ENCODE measurements around the gene MFNG. TPM values are rescaled to one million over a fixed set of nuclear protein-coding genes. Genes with fewer than 3 reads are reported as not detected.

The MFNG gene
- total and polyA plus RNA-seq, 2 donors (not counting 1 experiment from before 2014, with no cell fraction given) = 95.9 to 125 TPM

GRCh38 chr22:37511395-37512104 lies 25.4 kb upstream of the MFNG start:
- H3K36me3 ChIP-seq (replicated peaks in 1 of 2; ENCODE audit: control extremely low read depth in 1 of 2, control insufficient read depth in 1 of 2, extremely low read depth in 1 of 2, insufficient read depth in 2 of 2, low read length in 1 of 2) = no peaks in the 10 kb centered on the region
- no peaks in the 10 kb centered on the region for H3K4me1 ChIP-seq (ENCODE audit: control insufficient read depth in 2 of 2, insufficient read depth in 2 of 2, low read length in 2 of 2)
- peaks cover 0 to 5% (median 0%) of the 10 kb centered on the region in 3 donors for H3K9me3 ChIP-seq (ENCODE audit: control extremely low read depth in 1 of 3, control insufficient read depth in 2 of 3, insufficient read depth in 1 of 3, low read length in 2 of 3)
- 100% methylated on average over 1 of the region's 6 CpGs for WGBS (ENCODE audit: insufficient coverage)
- POLR2A ChIA-PET = no interaction called here
- H4K20me1 ChIP-seq (ENCODE audit: control insufficient read depth, insufficient read depth, low read length, poor library complexity, severe bottlenecking) = no peaks in the 10 kb centered on the region
- H3K9me3 Mint-ChIP-seq (ENCODE audit: insufficient read depth) = no peaks in the 10 kb centered on the region
- ATAC-seq (ENCODE audit: low read depth) (no peak), DNase-seq (no peak)
- no peaks in the 10 kb centered on the region for H3K4me1 Mint-ChIP-seq
- no peak overlapping the region for H3K4me3 ChIP-seq (ENCODE audit: control extremely low read depth in 1 of 5, extremely low read depth in 1 of 5, insufficient read depth in 1 of 5, low read depth in 2 of 5, low read length in 4 of 5)
- no peak overlapping the region for H3K27ac ChIP-seq (ENCODE audit: low read length in 2 of 2)
- H3K27me3 Mint-ChIP-seq = peaks cover 18% of the 10 kb centered on the region
- H3K27me3 ChIP-seq (replicated peaks in 1 of 4; ENCODE audit: control extremely low read depth in 1 of 4, control insufficient read depth in 3 of 4, insufficient read depth in 4 of 4, low read length in 3 of 4) = peaks cover 0 to 14% (median 0%) of the 10 kb centered on the region in 4 experiments
- no peaks in the 10 kb centered on the region for H3K79me2 ChIP-seq (ENCODE audit: control insufficient read depth, insufficient read depth, low read length)
- CTCF ChIA-PET = interaction anchor here (0.9 kb wide), 1 partner anchor 39 kb away, joined by 3 read pairs; no protein-coding TSS in a partner anchor
- H3K9ac ChIP-seq (ENCODE audit: low read length) = no peak overlapping the region
- TF ChIP-seq EZH2 (IDR thresholded peaks at IDR 0.05; ENCODE audit: borderline replicate concordance, insufficient read depth, low read depth, low read length, poor library complexity, severe bottlenecking) (no peak), CTCF (IDR thresholded peaks at IDR 0.05) (no peak)
- intact Hi-C loops (cut with micrococcal nuclease) = no loop called here
- no peak overlapping the region for H3K4me2 ChIP-seq (replicated peaks; ENCODE audit: low read depth, low read length, poor library complexity, severe bottlenecking)
- H3K4me3 Mint-ChIP-seq = no peak overlapping the region
- H2AFZ ChIP-seq (ENCODE audit: insufficient read depth, low read depth, low read length, poor library complexity, severe bottlenecking) = no peak overlapping the region
- H3K27ac Mint-ChIP-seq = no peak overlapping the region

GRCh38 chr22:37510091-37510490 lies 23.9 kb upstream of the MFNG start:
- TF ChIP-seq EZH2 (IDR thresholded peaks at IDR 0.05; ENCODE audit: borderline replicate concordance, insufficient read depth, low read depth, low read length, poor library complexity, severe bottlenecking) = no peak
- no peak for TF ChIP-seq CTCF (IDR thresholded peaks at IDR 0.05)
- Mint-ChIP-seq H3K4me3 (no peak overlapping the region), H3K27ac (no peak overlapping the region), H3K9me3 (ENCODE audit: insufficient read depth) (no peaks in the 10 kb centered on the region), H3K4me1 (no peaks in the 10 kb centered on the region), H3K27me3 (peaks cover 14% of the 10 kb centered on the region)
- Histone ChIP-seq H3K27me3 (replicated peaks in 1 of 4; ENCODE audit: control extremely low read depth in 1 of 4, control insufficient read depth in 3 of 4, insufficient read depth in 4 of 4, low read length in 3 of 4) (peaks cover 0 to 11% (median 0%) of the 10 kb centered on the region in 4 experiments), H3K4me2 (replicated peaks; ENCODE audit: low read depth, low read length, poor library complexity, severe bottlenecking) (no peak overlapping the region), H3K79me2 (ENCODE audit: control insufficient read depth, insufficient read depth, low read length) (no peaks in the 10 kb centered on the region), H3K9me3 (ENCODE audit: control extremely low read depth in 1 of 3, control insufficient read depth in 2 of 3, insufficient read depth in 1 of 3, low read length in 2 of 3) (no peaks in the 10 kb centered on the region), H3K4me1 (ENCODE audit: control insufficient read depth in 2 of 2, insufficient read depth in 2 of 2, low read length in 2 of 2) (no peaks in the 10 kb centered on the region), H3K9ac (ENCODE audit: low read length) (no peak overlapping the region), H3K4me3 (ENCODE audit: control extremely low read depth in 1 of 5, extremely low read depth in 1 of 5, insufficient read depth in 1 of 5, low read depth in 2 of 5, low read length in 4 of 5) (no peak overlapping the region), H4K20me1 (ENCODE audit: control insufficient read depth, insufficient read depth, low read length, poor library complexity, severe bottlenecking) (no peaks in the 10 kb centered on the region), H3K36me3 (replicated peaks in 1 of 2; ENCODE audit: control extremely low read depth in 1 of 2, control insufficient read depth in 1 of 2, extremely low read depth in 1 of 2, insufficient read depth in 2 of 2, low read length in 1 of 2) (no peaks in the 10 kb centered on the region), H2AFZ (ENCODE audit: insufficient read depth, low read depth, low read length, poor library complexity, severe bottlenecking) (no peak overlapping the region), H3K27ac (ENCODE audit: low read length in 2 of 2) (no peak overlapping the region)
- ChIA-PET CTCF (no interaction called here), POLR2A (no interaction called here)
- no peak for ATAC-seq (ENCODE audit: low read depth)
- no peak for DNase-seq
- WGBS (ENCODE audit: insufficient coverage) = 92% methylated on average over 10 of the region's 10 CpGs
- intact Hi-C loops (cut with micrococcal nuclease) = no loop called here

Data from B cell (primary cell).